PC-3 (cell line): Measurements from ENCODE around the gene TNFRSF1B.

ENCODE experiments used
- CTCF ChIP-seq: fragments of 300-600 bp; sonication (generic); conservative IDR thresholded peaks from 2 replicates; pipeline ENCODE4 v1.5.1; 2017; ENCODE audit warnings: antibody characterized with exemption, low read depth, mild to moderate bottlenecking, low read length
- EZH2 ChIP-seq: fragments of 300-600 bp; sonication (generic); IDR thresholded peaks from one replicate; pipeline ENCODE4 v1.6.1; 2017; ENCODE audit warnings: antibody characterized with exemption, mild to moderate bottlenecking, low read length; ENCODE audit not compliant: unreplicated experiment

GRCh38 chr1:12161662-12162458 lies 4.9 kb upstream of the TNFRSF1B start:
- TF ChIP-seq CTCF (no peak), EZH2 (no peak)
